ENCODE data around the gene ANKRD55.

- TF ChIP-seq, protein P1, sequence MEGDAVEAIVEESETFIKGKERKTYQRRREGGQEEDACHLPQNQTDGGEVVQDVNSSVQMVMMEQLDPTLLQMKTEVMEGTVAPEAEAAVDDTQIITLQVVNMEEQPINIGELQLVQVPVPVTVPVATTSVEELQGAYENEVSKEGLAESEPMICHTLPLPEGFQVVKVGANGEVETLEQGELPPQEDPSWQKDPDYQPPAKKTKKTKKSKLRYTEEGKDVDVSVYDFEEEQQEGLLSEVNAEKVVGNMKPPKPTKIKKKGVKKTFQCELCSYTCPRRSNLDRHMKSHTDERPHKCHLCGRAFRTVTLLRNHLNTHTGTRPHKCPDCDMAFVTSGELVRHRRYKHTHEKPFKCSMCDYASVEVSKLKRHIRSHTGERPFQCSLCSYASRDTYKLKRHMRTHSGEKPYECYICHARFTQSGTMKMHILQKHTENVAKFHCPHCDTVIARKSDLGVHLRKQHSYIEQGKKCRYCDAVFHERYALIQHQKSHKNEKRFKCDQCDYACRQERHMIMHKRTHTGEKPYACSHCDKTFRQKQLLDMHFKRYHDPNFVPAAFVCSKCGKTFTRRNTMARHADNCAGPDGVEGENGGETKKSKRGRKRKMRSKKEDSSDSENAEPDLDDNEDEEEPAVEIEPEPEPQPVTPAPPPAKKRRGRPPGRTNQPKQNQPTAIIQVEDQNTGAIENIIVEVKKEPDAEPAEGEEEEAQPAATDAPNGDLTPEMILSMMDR (IDR thresholded peaks at IDR 0.05; ENCODE audit: extremely low read depth in 1 of 2, insufficient read depth in 1 of 2, low read depth in 1 of 2, low read length in 2 of 2): no peak
- TF ChIP-seq EZH2 (IDR thresholded peaks at IDR 0.05; ENCODE audit: borderline replicate concordance, low read depth, low read length, severe bottlenecking) (no peak), POLR2AphosphoS5 (IDR thresholded peaks at IDR 0.05; ENCODE audit: insufficient read depth, low read depth, low read length) (no peak), POLR2A (IDR thresholded peaks at IDR 0.05; ENCODE audit: low read depth, low read length) (no peak), FOS (IDR thresholded peaks at IDR 0.05; ENCODE audit: borderline replicate concordance, insufficient read depth, low read length) (no peak)
These were observed 39.6 kb upstream of the ANKRD55 start for GRCh38 chr5:56272765-56273164.

Data from endothelial cell of umbilical vein (primary cell).